Small intestine (tissue), 7 donors: ENCODE results near the gene MALT1. TPM values are rescaled to one million over a fixed set of nuclear protein-coding genes. Genes with fewer than 3 reads are reported as not detected.
"Not testable (repeated sequence)": the region's sequence is repeated elsewhere in the genome, so short reads cannot be mapped to it uniquely, and the experiment has no call there.

ENCODE experiments used
- DNase-seq, 2 donors: peaks; one replicate each; pipeline versions ENCODE4 v3.0.0 to v3.0.0-alpha.2; 2013
- FAIRE-seq: peaks from 2 replicates; lab custom pipeline; 2012; peaks lifted over from hg19 to GRCh38; lab: Jason Lieb, UNC
- H3K27ac ChIP-seq, 3 donors: one replicate each; pipeline ENCODE4 v1.5.1; 2013; ENCODE audit warnings: low read length in 2 of 3, mild to moderate bottlenecking in 2 of 3, control low read depth in 1 of 3, inconsistent platforms in 1 of 3, low read depth in 1 of 3, moderate library complexity in 1 of 3
- H3K27me3 ChIP-seq, 3 donors: one replicate each; pipeline ENCODE4 v1.6.1; 2013; ENCODE audit warnings: low read length in 3 of 3, inconsistent platforms in 1 of 3; ENCODE audit not compliant: control insufficient read depth in 3 of 3, insufficient read depth in 3 of 3
- H3K36me3 ChIP-seq, 3 donors: one replicate each; pipeline ENCODE4 v1.6.1; 2013; ENCODE audit warnings: low read length in 3 of 3, inconsistent platforms in 1 of 3, low read depth in 1 of 3, mild to moderate bottlenecking in 1 of 3, moderate library complexity in 1 of 3; ENCODE audit not compliant: control insufficient read depth in 3 of 3, insufficient read depth in 2 of 3
- H3K4me1 ChIP-seq, 3 donors: one replicate each; pipeline ENCODE4 v1.6.1; 2013; ENCODE audit warnings: low read length in 2 of 3, inconsistent platforms in 1 of 3, low read depth in 1 of 3, mild to moderate bottlenecking in 1 of 3, moderate library complexity in 1 of 3; ENCODE audit not compliant: control insufficient read depth in 3 of 3, insufficient read depth in 2 of 3
- H3K4me3 ChIP-seq, 3 donors: one replicate each; pipeline ENCODE4 v1.5.1; 2013; ENCODE audit warnings: low read length in 3 of 3, control low read depth in 1 of 3, inconsistent platforms in 1 of 3, low read depth in 1 of 3, mild to moderate bottlenecking in 1 of 3, moderate library complexity in 1 of 3
- H3K9me3 ChIP-seq, 2 donors: one replicate each; pipeline ENCODE4 v1.6.1; 2013; ENCODE audit warnings: low read depth in 1 of 2, low read length in 1 of 2; ENCODE audit not compliant: control insufficient read depth in 2 of 2, insufficient read depth in 1 of 2
- WGBS, 3 donors: extraction: QIAGEN DNeasy Blood & Tissue Kit; methylation state at CpG; one replicate each; pipeline ENCODE4 v1.1.7; 2013; 5-methylcytosine and 5-hydroxymethylcytosine counted together
- polyA plus RNA-seq, 4 donors: library from polyadenylated mRNA; stranded (reverse) in 3 of 4; unstranded in 1 of 4; fragments of 200-250 nt in 3 of 4; fragments of 120-200 nt in 1 of 4; gene quantifications; one replicate each; pipeline versions ENCODE4 v1.2.1 to v1.2.3, GENCODE V29; 2013
- donor health status: healthy with polysubstance abuse.
- donor health status: control.
- donor health status: control.
- donor health status: Bipolar disorder and iron deficiency.
- donor health status: healthy.

The MALT1 gene
- polyA plus RNA-seq, 4 donors: 4.9 to 27.6 (median 6.3) TPM

GRCh38 chr18:58645398-58645797, 25.9 kb upstream of the MALT1 start:
- H3K4me3 ChIP-seq: no peak overlapping the region
- 85 to 88% (median 87%) methylated on average over 5 of the region's 5 CpGs for WGBS, 3 donors
- H3K27me3 ChIP-seq: no peaks in the 10 kb centered on the region
- no peak for DNase-seq
- no peak for FAIRE-seq
- H3K9me3 ChIP-seq: peaks cover 0 to 16% of the 10 kb centered on the region in 2 donors
- no peaks in the 10 kb centered on the region for H3K4me1 ChIP-seq
- no peak overlapping the region for H3K27ac ChIP-seq
- H3K36me3 ChIP-seq: no peaks in the 10 kb centered on the region

- 82 to 87% (median 84%) methylated on average over 4 of the region's 4 CpGs for WGBS, 3 donors
- FAIRE-seq (no peak), DNase-seq (no peak)
Observed at GRCh38 chr18:58646334-58646862, 24.9 kb upstream of the MALT1 start.

GRCh38 chr18:58649966-58650816, 21.1 kb upstream of the MALT1 start:
- 81 to 95% (median 85%) methylated on average over 1 of the region's 1 CpG for WGBS, 3 donors
- FAIRE-seq: no peak
- Histone ChIP-seq H3K4me1 (no peaks in the 10 kb centered on the region), H3K27me3 (no peaks in the 10 kb centered on the region), H3K9me3 (peaks cover 0 to 8% of the 10 kb centered on the region in 2 donors), H3K36me3 (no peaks in the 10 kb centered on the region), H3K27ac (no peak overlapping the region), H3K4me3 (no peak overlapping the region)
- DNase-seq: peak in 1 of 2 donors; percentile 2

More at GRCh38 chr18:58646334-58646862, 24.9 kb upstream of the MALT1 start:
- Histone ChIP-seq H3K9me3 (peaks cover 0 to 16% of the 10 kb centered on the region in 2 donors), H3K27ac (no peak overlapping the region), H3K4me3 (no peak overlapping the region), H3K27me3 (no peaks in the 10 kb centered on the region), H3K36me3 (no peaks in the 10 kb centered on the region), H3K4me1 (no peaks in the 10 kb centered on the region)

GRCh38 chr18:58650830-58651229, 20.4 kb upstream of the MALT1 start:
- not testable (repeated sequence) for H3K27ac ChIP-seq, H3K4me1 ChIP-seq, DNase-seq, H3K36me3 ChIP-seq, H3K4me3 ChIP-seq, H3K27me3 ChIP-seq, FAIRE-seq
- H3K9me3 ChIP-seq: peaks cover 0 to 12% of the 10 kb centered on the region in 2 donors
- WGBS, 3 donors: 85 to 94% (median 93%) methylated on average over 10 of the region's 10 CpGs

- not testable (repeated sequence) for H3K4me3 ChIP-seq, FAIRE-seq, H3K9me3 ChIP-seq, DNase-seq, H3K27ac ChIP-seq, H3K27me3 ChIP-seq, H3K36me3 ChIP-seq, H3K4me1 ChIP-seq
- 77 to 81% (median 79%) methylated on average over 7 of the region's 7 CpGs for WGBS, 3 donors
Observed at GRCh38 chr18:58653144-58653722, 18.0 kb upstream of the MALT1 start.

- WGBS, 3 donors: 12 to 29% (median 17%) methylated on average over 3 of the region's 3 CpGs
- FAIRE-seq (peak; percentile 44), DNase-seq (peak in 1 of 2 donors; percentile 36)
- H3K4me3 ChIP-seq: no peak overlapping the region
- no peaks in the 10 kb centered on the region for H3K36me3 ChIP-seq
- H3K9me3 ChIP-seq: peaks cover 0 to 6% of the 10 kb centered on the region in 2 donors
- H3K4me1 ChIP-seq: peaks cover 0 to 5% (median 0%) of the 10 kb centered on the region in 3 donors
- no peaks in the 10 kb centered on the region for H3K27me3 ChIP-seq
- no peak overlapping the region for H3K27ac ChIP-seq
Observed at GRCh38 chr18:58653814-58654509, 17.3 kb upstream of the MALT1 start.

- DNase-seq: no peak
- WGBS, 3 donors: 78 to 85% (median 81%) methylated on average over 6 of the region's 6 CpGs
- H3K27ac ChIP-seq: no peak overlapping the region
- H3K9me3 ChIP-seq: peaks cover 0 to 6% of the 10 kb centered on the region in 2 donors
- H3K27me3 ChIP-seq: no peaks in the 10 kb centered on the region
- H3K4me3 ChIP-seq: no peak overlapping the region
- peaks cover 0 to 5% (median 0%) of the 10 kb centered on the region in 3 donors for H3K4me1 ChIP-seq
- no peaks in the 10 kb centered on the region for H3K36me3 ChIP-seq
- FAIRE-seq: no peak
Observed at GRCh38 chr18:58654896-58655614, 16.2 kb upstream of the MALT1 start.
